ENCODE data around the gene TMEM9B. TPM values are rescaled to one million over a fixed set of nuclear protein-coding genes. Genes with fewer than 3 reads are reported as not detected.
"Not testable (repeated sequence)": the region's sequence is repeated elsewhere in the genome, so short reads cannot be mapped to it uniquely, and the experiment has no call there.

The TMEM9B gene
- 39.7 TPM for total RNA-seq
- long read RNA-seq, transcript TMEM9B-201 (4 exons, 1,659 nt): minor isoform, 25 of 167 reads
- long read RNA-seq, transcript TMEM9B-205 (5 exons, 2,083 nt): major isoform, 136 of 167 reads
- long read RNA-seq, partial matches to known transcripts: 2 of 167 reads
- long read RNA-seq, other reads (novel, unspliced or antisense): 1 of 167 reads

GRCh38 chr11:8964324-8965320 is at the start of gene TMEM9B:
TMEM9B (minus strand) TSS chr11:8964442; CDS start chr11:8964313, 129 bp downstream.
- ATAC-seq (ENCODE audit: poor library complexity): peak; percentile 97
- peak; percentile 95 for DNase-seq
- intact Hi-C loops (cut with DNase I): loop anchor here (10.0 kb wide), 1 partner anchor 150 kb away; a partner anchor contains a TSS

GRCh38 chr11:9013373-9013772 is 49.1 kb upstream of the TMEM9B start:
- no peak for DNase-seq
- no peak for ATAC-seq (ENCODE audit: poor library complexity)
- intact Hi-C loops (cut with DNase I): loop anchor here (10.0 kb wide), 1 partner anchor 491 kb away; no protein-coding TSS in a partner anchor

DNA sequence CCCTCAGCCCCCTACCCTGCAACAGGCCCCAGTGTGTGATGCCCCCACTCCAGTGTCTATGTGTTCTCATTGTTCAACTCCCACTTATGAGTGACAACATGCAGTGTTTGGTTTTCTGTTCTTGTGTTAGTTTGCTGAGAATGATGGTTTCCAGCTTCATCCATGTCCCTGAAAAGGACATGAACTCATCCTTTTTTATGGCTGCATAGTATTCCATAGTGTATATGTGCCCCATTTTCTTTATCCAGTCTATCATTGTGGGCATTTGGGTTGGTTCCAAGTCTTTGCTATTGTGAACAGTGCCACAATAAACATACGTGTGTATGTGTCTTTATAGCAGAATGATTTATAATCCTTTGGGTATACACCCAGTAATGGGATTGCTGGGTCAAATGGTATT is 45.3 kb upstream of the TMEM9B start:
- intact Hi-C loops (cut with DNase I); ATAC-seq (ENCODE audit: poor library complexity); DNase-seq: not testable (repeated sequence)

DNA sequence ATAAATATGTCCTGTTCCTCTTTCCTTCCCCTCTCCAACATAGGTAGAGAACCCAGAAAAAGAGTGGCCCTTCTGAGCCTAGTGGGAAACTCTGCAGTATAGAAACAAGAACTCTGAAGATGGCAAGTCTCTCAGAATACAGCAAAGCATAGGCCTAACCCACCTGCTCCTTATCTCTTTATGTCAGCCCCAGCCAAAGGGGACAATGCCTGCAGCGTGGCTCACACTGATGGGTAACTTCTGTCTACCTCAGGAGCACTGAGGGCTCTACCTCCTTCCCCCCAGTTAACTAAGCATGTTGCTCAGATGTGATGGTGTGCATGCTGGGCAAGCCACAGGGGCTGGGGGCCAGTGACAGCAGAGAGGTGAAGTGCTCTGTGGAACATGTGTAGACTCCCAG is 44.4 kb upstream of the TMEM9B start:
- no peak for DNase-seq
- intact Hi-C loops (cut with DNase I): no loop called here
- ATAC-seq (ENCODE audit: poor library complexity): no peak

- no peak for ATAC-seq (ENCODE audit: poor library complexity)
These were observed 43.8 kb upstream of the TMEM9B start for GRCh38 chr11:9008011-9008550.

GRCh38 chr11:9005087-9005486 is 40.8 kb upstream of the TMEM9B start:
- DNase-seq: no peak
- intact Hi-C loops (cut with DNase I): no loop called here
- no peak for ATAC-seq (ENCODE audit: poor library complexity)

More at GRCh38 chr11:9008011-9008550, 43.8 kb upstream of the TMEM9B start:
- intact Hi-C loops (cut with DNase I): no loop called here
- no peak for DNase-seq

DNA sequence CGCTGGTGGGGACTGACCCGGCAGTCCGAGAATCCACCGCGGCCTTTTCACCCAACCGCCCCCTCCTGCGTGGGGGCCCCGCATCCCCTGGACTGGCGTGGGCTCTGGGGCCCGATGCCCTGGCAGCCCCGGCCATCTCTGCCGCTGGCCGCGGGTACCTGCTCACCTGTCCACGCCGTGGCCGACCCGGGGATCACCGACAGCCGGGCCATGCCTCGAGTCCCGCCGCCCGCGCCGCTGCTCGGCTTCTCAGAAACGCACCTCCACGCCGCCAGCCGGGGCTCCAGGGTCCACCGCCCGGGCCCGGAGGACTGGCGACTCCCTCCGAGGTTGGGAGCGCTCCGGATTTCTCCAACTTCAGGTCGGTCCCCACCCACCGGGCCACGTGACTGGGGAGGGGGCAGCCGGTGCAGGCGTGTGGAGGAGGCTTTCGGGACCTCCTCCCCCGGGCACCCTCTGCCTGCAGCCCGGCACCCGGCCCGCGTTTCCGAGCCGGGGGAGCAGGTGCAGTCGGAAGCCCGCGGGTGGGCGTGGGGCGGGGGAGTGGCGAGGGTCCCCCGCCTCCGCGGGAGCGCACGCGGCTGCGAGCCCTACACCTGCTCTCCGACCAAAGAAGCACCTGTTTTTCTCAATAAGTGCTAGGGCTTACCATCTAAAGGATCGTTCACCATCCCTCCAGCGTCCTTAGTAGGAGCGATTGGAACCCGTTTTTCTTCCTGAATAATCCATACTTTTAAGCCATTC is 40.1 kb upstream of the TMEM9B start:
- ATAC-seq (ENCODE audit: poor library complexity): peak; percentile 8
- DNase-seq: no peak
- intact Hi-C loops (cut with DNase I): no loop called here

GRCh38 chr11:9003573-9004182 is 39.4 kb upstream of the TMEM9B start, which contains the start of gene NRIP3:
NRIP3 (minus strand) TSS chr11:9004001; CDS start chr11:9003935, 66 bp downstream.
- ATAC-seq (ENCODE audit: poor library complexity): peak; percentile 91
- intact Hi-C loops (cut with DNase I): no loop called here

DNA sequence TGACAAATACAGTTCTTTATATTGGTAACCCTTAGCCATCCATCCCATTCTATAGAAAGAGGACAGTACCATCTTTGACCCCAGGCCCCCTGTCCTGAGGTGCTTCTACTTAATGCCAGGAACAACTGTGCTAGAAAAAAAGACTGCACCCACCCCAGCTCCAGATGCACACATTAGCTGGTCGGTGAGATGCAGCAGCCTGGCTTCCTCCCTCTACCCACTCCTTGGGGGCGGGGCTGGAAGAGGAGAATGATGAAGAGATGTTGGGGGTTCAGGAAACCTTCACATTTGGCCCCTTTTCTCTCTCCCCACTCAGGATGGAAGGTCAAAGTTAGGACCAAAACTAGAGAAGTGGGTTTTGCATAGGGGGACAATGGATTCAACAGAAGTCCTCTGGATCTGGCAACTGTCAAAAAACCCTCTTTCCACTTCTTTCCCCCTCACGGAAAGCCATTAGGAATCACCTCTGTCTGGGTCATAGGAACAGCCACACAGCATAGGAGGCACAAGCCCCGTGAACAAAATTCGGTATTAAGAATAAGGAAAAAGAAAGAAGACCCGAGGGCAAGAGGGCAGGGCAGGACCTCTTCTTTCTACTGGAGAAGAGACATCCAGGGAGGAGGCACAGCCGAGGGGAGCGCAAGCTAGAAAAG is 38.8 kb upstream of the TMEM9B start:
- no peak for DNase-seq
- intact Hi-C loops (cut with DNase I): no loop called here
- no peak for ATAC-seq (ENCODE audit: poor library complexity)

More at GRCh38 chr11:9003573-9004182, 39.4 kb upstream of the TMEM9B start, which contains the start of gene NRIP3:
- DNase-seq: peak; percentile 81

DNA sequence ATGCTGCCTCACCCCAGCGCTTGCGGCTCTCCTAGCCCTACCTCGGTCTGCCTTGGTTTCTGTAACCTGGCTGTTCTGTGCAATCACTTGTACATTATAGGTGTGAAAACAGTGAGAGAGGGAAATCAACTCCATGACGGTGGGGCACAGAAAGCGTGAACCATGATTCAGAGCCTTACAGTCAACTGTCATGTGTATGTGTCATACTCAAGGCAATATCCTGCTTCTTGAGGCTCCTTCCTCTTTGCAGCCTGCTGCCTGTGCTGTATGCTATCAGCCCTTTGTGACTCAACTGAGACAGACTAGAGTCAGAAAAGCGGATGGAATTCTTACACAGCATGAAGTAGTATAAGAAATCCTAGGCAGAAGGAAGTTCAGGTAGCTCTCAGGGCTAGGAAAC is 37.5 kb upstream of the TMEM9B start:
- ATAC-seq (ENCODE audit: poor library complexity) (no peak), DNase-seq (no peak)

GRCh38 chr11:8998017-8998416 is 33.8 kb upstream of the TMEM9B start:
- no peak for DNase-seq
- ATAC-seq (ENCODE audit: poor library complexity): no peak
- intact Hi-C loops (cut with DNase I): no loop called here

More for the DNA sequence above, 37.5 kb upstream of the TMEM9B start:
- intact Hi-C loops (cut with DNase I): no loop called here

DNA sequence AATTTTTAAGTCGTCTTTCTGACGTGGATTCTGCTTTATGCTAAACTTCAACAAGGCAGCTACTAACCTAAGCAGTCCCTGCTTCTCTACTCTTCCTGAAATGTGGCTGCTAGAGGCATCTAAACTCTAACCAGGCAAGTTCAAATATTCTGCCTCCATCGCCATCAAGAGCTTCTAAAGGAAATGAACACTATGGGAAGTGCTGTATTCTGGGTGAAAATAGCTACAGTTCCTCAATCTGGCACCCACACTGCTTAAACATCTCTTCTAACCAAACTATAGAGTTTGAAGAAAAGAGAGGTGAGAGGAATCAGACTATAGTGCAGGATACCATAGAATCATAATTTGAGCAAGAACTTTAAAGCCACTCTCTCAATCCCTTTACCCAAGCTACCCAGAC is 33.2 kb upstream of the TMEM9B start:
- no peak for ATAC-seq (ENCODE audit: poor library complexity)
- intact Hi-C loops (cut with DNase I): no loop called here

DNA sequence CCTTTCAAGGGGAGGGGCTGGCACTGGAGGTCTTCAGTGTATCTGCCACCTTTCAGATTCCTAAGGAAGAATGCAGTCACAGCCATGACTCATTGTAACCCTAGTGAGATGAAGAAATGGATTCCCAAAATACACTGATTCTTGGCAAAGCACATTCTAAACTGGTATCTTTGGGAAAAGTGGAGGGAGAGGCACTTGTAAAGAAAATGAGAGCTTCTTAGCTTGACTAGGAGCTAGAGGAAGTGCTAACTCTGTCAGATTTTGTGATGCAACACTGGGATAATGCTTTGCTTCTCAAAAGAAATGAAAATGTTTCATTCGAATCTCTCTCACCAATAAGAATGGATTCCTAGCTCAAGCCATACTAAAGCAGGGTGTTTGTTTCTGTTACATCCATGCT is 25.2 kb upstream of the TMEM9B start:
- DNase-seq: no peak
- intact Hi-C loops (cut with DNase I): no loop called here
- no peak for ATAC-seq (ENCODE audit: poor library complexity)

More for the DNA sequence above, 33.2 kb upstream of the TMEM9B start:
- DNase-seq: no peak

DNA sequence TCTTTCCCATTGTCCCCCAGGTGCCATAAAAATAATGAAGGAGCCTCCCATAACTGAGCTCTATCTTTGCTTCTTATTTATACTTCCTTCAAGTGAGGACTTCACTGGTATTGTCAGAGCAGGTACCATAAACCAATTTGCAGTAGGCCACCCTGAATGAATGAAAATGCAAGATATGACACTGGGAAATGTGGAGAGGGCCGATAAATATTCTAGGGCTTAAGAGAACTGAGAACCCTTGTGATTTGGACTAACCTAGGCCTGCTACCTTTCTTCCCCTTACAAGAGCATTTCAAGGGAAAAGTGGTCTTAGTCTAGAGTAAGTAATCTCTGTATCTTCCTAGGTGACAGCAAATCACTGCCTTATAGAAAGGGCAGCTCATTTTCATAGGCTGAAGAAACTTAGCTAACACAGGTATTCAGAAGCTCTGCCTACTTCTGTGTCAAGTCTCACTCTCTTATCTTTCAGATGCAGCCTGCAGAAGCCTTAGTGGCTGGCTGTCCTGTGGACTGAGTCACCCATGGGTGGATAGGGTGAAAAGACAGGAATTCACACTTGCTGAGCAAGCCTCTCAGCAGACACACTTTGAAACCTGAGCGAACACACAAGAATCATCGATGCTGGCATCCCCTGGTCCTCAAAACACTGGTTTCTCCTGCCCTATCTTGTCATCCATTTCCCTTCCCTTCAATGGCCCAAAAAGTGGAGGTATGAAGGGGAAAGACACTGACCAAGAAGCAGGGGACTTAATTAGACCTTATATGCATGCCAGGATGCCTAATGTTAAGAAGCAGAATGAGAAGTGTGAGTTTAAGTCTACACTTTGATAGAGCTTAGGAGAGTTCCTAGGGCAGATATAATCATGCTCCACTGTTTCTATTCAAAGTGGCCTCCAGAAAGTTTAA is 24.3 kb upstream of the TMEM9B start:
- ATAC-seq (ENCODE audit: poor library complexity) (no peak), DNase-seq (no peak)
- intact Hi-C loops (cut with DNase I): no loop called here

DNA sequence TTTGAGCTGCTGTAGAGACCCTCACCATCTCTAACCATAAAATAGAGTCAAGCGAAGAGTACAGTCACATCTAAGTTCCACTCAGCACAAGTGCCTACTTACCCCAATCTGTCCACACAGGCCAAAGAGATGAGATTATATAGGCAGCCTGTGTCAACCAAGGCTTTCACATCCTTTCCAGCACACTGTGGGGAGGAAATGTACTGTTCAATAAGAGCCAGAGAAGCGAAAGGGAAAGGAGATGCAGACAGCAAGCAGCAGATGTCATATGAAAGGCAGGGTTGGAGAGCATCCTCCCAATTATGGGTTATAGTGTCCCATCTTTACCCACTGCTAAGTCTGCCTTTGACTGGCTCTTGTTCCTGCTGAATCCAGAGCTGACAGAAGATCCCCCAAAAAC is 23.2 kb upstream of the TMEM9B start:
- no peak for DNase-seq
- intact Hi-C loops (cut with DNase I): no loop called here
- ATAC-seq (ENCODE audit: poor library complexity): no peak

DNA sequence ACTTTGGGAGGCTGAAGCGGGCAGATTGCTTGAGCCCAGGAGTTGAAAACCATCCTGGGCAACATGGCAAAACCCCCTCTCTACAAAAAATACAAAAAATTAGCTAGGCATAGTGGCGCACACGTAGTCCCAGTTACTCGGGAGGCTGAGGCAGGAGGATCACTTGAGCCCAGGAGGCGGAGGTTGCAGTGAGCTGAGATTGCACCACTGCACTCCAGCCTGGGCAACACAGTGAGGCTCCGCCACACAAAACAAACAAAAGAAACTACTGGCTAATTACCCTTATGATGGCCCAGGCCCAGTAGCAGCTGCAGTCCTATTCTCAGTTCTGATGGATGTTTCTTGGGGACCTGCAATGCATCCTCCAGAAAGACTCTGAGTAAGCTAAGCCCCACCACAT is 22.5 kb upstream of the TMEM9B start:
- intact Hi-C loops (cut with DNase I); ATAC-seq (ENCODE audit: poor library complexity); DNase-seq: not testable (repeated sequence)

DNA sequence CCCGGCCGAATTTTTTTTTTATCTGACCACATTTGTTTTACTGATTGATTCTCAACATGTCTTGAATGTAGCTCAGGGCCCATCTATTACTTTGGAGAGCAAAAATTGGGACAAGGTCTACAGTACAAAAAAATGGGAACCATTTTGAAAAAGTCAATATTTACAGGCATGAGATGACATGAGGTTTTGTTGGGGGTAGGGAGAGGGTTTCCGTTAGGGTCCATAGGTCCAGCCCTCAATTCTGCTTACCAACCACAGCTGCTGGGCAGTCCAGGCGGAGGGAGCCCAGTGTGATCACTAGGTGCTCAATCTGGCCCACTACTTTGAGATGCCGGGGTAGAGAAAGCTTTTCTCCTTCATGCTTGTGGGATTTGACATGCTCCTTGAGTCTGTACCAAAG is 21.2 kb upstream of the TMEM9B start:
- no peak for DNase-seq
- intact Hi-C loops (cut with DNase I): no loop called here
- no peak for ATAC-seq (ENCODE audit: poor library complexity)

Measured in Right ventricle myocardium superior (tissue), 1 donor.